Measurements from ENCODE around the gene PSME4.

The PSME4 gene

GRCh38 chr2:53829273-53829979 lies 141.4 kb downstream of the PSME4 start:
- H3K4me3 ChIP-seq (ENCODE audit: low read depth, low read length), result no peak overlapping the region
- H3K27ac ChIP-seq, result no peak overlapping the region
- DNase-seq, result no peak
- H3K9me3 ChIP-seq (ENCODE audit: severe bottlenecking), result no peaks in the 10 kb centered on the region
- no peaks in the 10 kb centered on the region; the same call in 1 of the 2 replicates for H3K36me3 ChIP-seq
- H3K27me3 ChIP-seq (ENCODE audit: insufficient read depth, low read depth, severe bottlenecking), result no peaks in the 10 kb centered on the region
- no peak for TF ChIP-seq CTCF (IDR thresholded peaks at IDR 0.05; ENCODE audit: low read depth, low read length)

GRCh38 chr2:53828331-53828730 lies 142.5 kb downstream of the PSME4 start:
- H3K4me3 ChIP-seq (ENCODE audit: low read depth, low read length), result no peak overlapping the region
- H3K36me3 ChIP-seq, result no peaks in the 10 kb centered on the region; the same call in 1 of the 2 replicates
- H3K27me3 ChIP-seq (ENCODE audit: insufficient read depth, low read depth, severe bottlenecking), result no peaks in the 10 kb centered on the region
- no peak overlapping the region for H3K27ac ChIP-seq
- no peak for TF ChIP-seq CTCF (IDR thresholded peaks at IDR 0.05; ENCODE audit: low read depth, low read length)
- no peak for DNase-seq
- H3K9me3 ChIP-seq (ENCODE audit: severe bottlenecking), result no peaks in the 10 kb centered on the region

GRCh38 chr2:53827398-53828175 lies 143.2 kb downstream of the PSME4 start:
- H3K9me3 ChIP-seq (ENCODE audit: severe bottlenecking), result no peaks in the 10 kb centered on the region
- no peak for DNase-seq
- H3K4me3 ChIP-seq (ENCODE audit: low read depth, low read length), result no peak overlapping the region
- no peaks in the 10 kb centered on the region for H3K27me3 ChIP-seq (ENCODE audit: insufficient read depth, low read depth, severe bottlenecking)
- TF ChIP-seq CTCF (IDR thresholded peaks at IDR 0.05; ENCODE audit: low read depth, low read length), result no peak
- H3K36me3 ChIP-seq, result no peaks in the 10 kb centered on the region; the same call in 1 of the 2 replicates
- H3K27ac ChIP-seq, result no peak overlapping the region

- no peak overlapping the region for H3K27ac ChIP-seq
- TF ChIP-seq CTCF (IDR thresholded peaks at IDR 0.05; ENCODE audit: low read depth, low read length), result no peak
Observed at GRCh38 chr2:53826587-53827397, 144.0 kb downstream of the PSME4 start.

GRCh38 chr2:53826030-53826410 lies 144.8 kb downstream of the PSME4 start:
- Histone ChIP-seq H3K9me3 (ENCODE audit: severe bottlenecking) (no peaks in the 10 kb centered on the region), H3K27ac (no peak overlapping the region), H3K36me3 (no peaks in the 10 kb centered on the region; the same call in 1 of the 2 replicates), H3K27me3 (ENCODE audit: insufficient read depth, low read depth, severe bottlenecking) (no peaks in the 10 kb centered on the region), H3K4me3 (ENCODE audit: low read depth, low read length) (no peak overlapping the region)
- no peak for TF ChIP-seq CTCF (IDR thresholded peaks at IDR 0.05; ENCODE audit: low read depth, low read length)
- no peak for DNase-seq

More at GRCh38 chr2:53826587-53827397, 144.0 kb downstream of the PSME4 start:
- Histone ChIP-seq H3K9me3 (ENCODE audit: severe bottlenecking) (no peaks in the 10 kb centered on the region), H3K4me3 (ENCODE audit: low read depth, low read length) (no peak overlapping the region), H3K36me3 (no peaks in the 10 kb centered on the region; the same call in 1 of the 2 replicates), H3K27me3 (ENCODE audit: insufficient read depth, low read depth, severe bottlenecking) (no peaks in the 10 kb centered on the region)
- no peak for DNase-seq

Data from WERI-Rb-1 (cell line).